GM12801 (cell line): ENCODE results near the gene TAS2R40.

Experiments
- CTCF ChIP-seq: IDR thresholded peaks from one replicate; pipeline ENCODE4 v1.5.1; 2011; ENCODE audit warnings: control low read depth; ENCODE audit not compliant: insufficient read length; ENCODE audit errors: extremely low read depth

The TAS2R40 gene

GRCh38 chr7:143236408-143236990, 14.7 kb downstream of the TAS2R40 start:
- TF ChIP-seq CTCF, result no peak

- TF ChIP-seq CTCF, result no peak
Measured at GRCh38 chr7:143237366-143237765, 15.5 kb downstream of the TAS2R40 start.

GRCh38 chr7:143238289-143238980, 16.6 kb downstream of the TAS2R40 start:
- no peak for TF ChIP-seq CTCF

- no peak for TF ChIP-seq CTCF
Measured at GRCh38 chr7:143239813-143240212, 18.0 kb downstream of the TAS2R40 start.

- peak; percentile 65 for TF ChIP-seq CTCF
Measured at GRCh38 chr7:143240291-143241168, 18.7 kb downstream of the TAS2R40 start.

GRCh38 chr7:143242306-143242705, 20.5 kb downstream of the TAS2R40 start:
- no peak for TF ChIP-seq CTCF

GRCh38 chr7:143243111-143243510, 21.3 kb downstream of the TAS2R40 start:
- no peak for TF ChIP-seq CTCF
